ENCODE data around the gene ZBTB25.

- TF ChIP-seq CTCF (conservative IDR thresholded peaks at IDR 0.05 in 1 of 2, IDR thresholded peaks at IDR 0.05 in 1 of 2; ENCODE audit: low read depth in 1 of 2, low read length in 2 of 2) (no peak), EZH2 (IDR thresholded peaks at IDR 0.05; ENCODE audit: low read length, missing control alignments) (no peak)
These were observed 27.9 kb downstream of the ZBTB25 start for GRCh38 chr14:64475585-64476273.
